H54 (cell line): ENCODE measurements around the gene NUBP2.

Experiments
- DNase-seq: peaks from one replicate; pipeline ENCODE4 v3.0.0; 2011; ENCODE audit warnings: low spot score, mixed read lengths; ENCODE audit not compliant: insufficient read length
- FAIRE-seq: peaks from 3 replicates; lab custom pipeline; 2011; peaks lifted over from hg19 to GRCh38; lab: Jason Lieb, UNC
- POLR2A ChIP-seq: IDR thresholded peaks from 2 replicates; pipeline ENCODE4 v1.6.1; 2011; ENCODE audit warnings: low read depth, mild to moderate bottlenecking, low read length

The NUBP2 gene

DNA sequence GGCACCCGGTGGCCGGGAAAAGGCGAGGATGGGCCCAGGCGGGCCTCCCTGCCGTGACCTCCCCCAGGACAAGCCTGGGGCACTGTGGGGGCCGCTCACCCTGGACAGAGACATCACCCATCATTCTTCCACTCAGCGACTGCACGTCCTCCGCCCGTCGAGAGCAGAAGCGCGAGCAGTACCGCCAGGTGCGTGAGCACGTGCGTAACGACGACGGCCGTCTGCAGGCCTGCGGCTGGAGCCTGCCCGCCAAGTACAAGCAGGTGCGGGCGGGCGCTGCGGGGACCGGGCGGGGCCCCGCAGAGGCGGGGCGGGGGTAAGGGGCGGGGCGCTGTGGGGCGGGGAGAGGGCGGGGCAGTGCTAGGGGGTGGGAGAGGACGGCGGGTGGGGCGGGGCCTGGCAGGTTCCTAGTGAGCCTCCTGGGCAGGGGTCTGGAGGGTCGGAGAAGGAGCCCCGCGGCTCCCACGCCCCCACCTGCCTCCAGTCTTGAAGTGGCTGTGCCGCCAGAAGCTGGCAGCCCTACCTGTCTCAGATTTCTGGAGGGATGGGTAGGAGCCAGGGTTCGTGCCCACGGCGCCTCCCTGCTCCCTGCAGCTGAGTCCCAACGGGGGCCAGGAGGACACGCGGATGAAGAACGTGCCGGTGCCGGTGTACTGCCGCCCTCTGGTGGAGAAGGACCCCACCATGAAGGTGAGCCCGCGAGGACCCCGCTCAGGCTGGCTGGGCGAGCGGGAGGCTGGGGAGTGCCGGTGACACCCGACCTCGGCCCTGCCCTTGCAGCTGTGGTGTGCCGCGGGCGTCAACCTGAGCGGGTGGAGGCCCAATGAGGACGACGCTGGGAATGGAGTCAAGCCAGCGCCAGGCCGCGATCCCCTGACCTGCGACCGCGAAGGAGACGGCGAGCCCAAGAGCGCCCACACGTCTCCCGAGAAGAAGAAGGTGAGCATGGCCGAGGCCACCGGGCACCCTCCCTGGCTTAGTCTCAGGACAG lies 18.9 kb upstream of the NUBP2 start:
- TF ChIP-seq POLR2A: no peak
- DNase-seq (no peak), FAIRE-seq (no peak)

GRCh38 chr16:1764971-1765370 lies 17.8 kb upstream of the NUBP2 start:
- FAIRE-seq: no peak
- DNase-seq: no peak
- TF ChIP-seq POLR2A: no peak

- DNase-seq: no peak
- TF ChIP-seq POLR2A: no peak
- no peak for FAIRE-seq
These were observed 16.9 kb upstream of the NUBP2 start for GRCh38 chr16:1765826-1766225.

- no peak for TF ChIP-seq POLR2A
- no peak for FAIRE-seq
- DNase-seq: no peak
These were observed 16.5 kb upstream of the NUBP2 start for GRCh38 chr16:1766231-1766630.

GRCh38 chr16:1766701-1767100 lies 16.1 kb upstream of the NUBP2 start:
- TF ChIP-seq POLR2A: no peak
- no peak for FAIRE-seq
- DNase-seq: no peak

DNA sequence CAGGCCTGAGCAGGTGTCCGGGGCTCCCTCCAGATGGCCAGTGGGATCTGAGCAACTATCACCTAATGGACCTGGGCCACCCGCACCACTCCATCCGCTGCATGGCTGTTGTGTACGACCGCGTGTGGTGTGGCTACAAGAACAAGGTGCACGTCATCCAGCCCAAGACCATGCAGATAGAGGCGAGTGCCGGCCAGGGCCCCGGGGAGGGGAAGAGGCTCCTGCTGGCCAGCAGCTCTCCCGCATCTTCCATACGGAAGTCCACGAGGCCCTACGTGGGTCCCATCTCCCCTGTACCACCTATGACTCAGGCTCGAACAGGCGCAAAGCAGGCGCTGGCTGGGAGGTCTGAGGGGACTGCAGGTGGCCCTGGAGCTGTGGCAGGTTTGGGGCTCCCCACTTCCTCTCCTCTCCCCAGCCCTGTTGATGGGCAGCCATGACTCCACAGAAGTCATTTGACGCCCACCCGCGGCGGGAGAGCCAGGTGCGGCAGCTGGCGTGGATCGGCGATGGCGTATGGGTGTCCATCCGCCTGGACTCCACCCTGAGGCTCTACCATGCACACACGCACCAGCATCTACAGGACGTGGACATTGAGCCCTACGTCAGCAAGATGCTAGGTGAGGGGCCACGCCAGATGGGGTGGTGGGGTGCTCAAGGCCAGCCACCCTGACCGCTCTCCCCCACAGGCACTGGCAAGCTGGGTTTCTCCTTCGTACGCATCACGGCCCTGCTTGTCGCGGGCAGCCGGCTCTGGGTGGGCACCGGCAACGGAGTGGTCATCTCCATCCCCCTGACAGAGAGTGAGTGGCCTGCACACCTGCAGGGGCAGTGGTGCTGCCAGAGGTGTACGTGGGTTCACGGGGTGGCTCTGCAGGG lies 15.4 kb upstream of the NUBP2 start:
- no peak for FAIRE-seq
- no peak for TF ChIP-seq POLR2A
- DNase-seq: no peak

DNA sequence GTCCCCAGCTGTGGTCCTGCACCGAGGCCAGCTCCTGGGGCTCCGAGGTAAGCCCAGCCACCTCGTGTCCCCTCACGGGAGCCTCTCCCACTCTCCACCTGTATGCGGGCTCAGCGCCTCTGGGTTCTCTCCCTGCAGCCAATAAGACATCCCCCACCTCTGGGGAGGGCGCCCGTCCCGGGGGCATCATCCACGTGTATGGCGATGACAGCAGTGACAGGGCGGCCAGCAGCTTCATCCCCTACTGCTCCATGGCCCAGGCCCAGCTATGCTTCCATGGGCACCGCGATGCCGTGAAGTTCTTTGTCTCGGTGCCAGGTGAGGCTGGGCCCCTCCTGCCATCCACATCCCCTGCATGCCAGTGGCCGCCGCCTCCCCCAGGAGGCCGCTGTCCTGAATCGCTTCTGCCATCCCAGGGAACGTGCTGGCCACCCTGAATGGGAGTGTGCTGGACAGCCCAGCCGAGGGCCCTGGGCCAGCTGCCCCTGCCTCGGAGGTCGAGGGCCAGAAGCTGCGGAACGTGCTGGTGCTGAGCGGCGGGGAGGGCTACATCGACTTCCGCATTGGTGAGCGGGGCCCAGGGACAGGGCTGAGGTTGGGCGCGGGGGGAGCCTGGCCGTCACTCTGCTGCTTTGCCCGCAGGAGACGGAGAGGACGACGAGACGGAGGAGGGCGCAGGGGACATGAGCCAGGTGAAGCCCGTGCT lies 14.5 kb upstream of the NUBP2 start:
- DNase-seq (no peak), FAIRE-seq (no peak)
- TF ChIP-seq POLR2A: no peak

- FAIRE-seq: no peak
These were observed 13.9 kb upstream of the NUBP2 start for GRCh38 chr16:1768767-1769401.

GRCh38 chr16:1769402-1770300 lies 13.1 kb upstream of the NUBP2 start:
- DNase-seq (no peak), FAIRE-seq (no peak)
- TF ChIP-seq POLR2A: no peak

More at GRCh38 chr16:1768767-1769401, 13.9 kb upstream of the NUBP2 start:
- no peak for TF ChIP-seq POLR2A
- no peak for DNase-seq

- TF ChIP-seq POLR2A: no peak
- FAIRE-seq (no peak), DNase-seq (no peak)
These were observed 12.2 kb upstream of the NUBP2 start for GRCh38 chr16:1770328-1771187.

GRCh38 chr16:1771188-1771863 lies 11.4 kb upstream of the NUBP2 start, which contains the start of gene NME3:
NME3 (minus strand) TSS chr16:1771543; CDS start chr16:1771534, 9 bp downstream.
- no peak for DNase-seq
- FAIRE-seq: no peak

More at GRCh38 chr16:1771188-1771863, 11.4 kb upstream of the NUBP2 start, which contains the start of gene NME3:
- TF ChIP-seq POLR2A: no peak
